Tongue (tissue), 1 donor: ENCODE data around the gene ZNF350. TPM values are rescaled to one million over a fixed set of nuclear protein-coding genes. Genes with fewer than 3 reads are reported as not detected.

Experiments used
- total RNA-seq: library from RNA; depleted of rRNA; stranded (reverse); fragments of >200 nt; gene quantifications from one replicate; pipeline ENCODE4 v1.2.3, GENCODE V29; 2014

ZNF350 gene
- total RNA-seq, 1 donor from 2014 or later = 8.7 TPM

Other genes starting within 250 kb of the ZNF350 start
- gene FPR1, start 235.0 kb downstream of the ZNF350 start, total RNA-seq = 1.8 TPM
- 0.51 TPM for gene FPR2, start 225.7 kb downstream of the ZNF350 start, total RNA-seq
- gene FPR3, start 191.7 kb downstream of the ZNF350 start, total RNA-seq = 1.4 TPM
- gene ZNF577, start 98.9 kb downstream of the ZNF350 start, total RNA-seq = 20.0 TPM
- 15.4 TPM for gene ZNF649, start 81.8 kb downstream of the ZNF350 start, total RNA-seq
- 8.5 TPM for gene ZNF613, start 59.4 kb downstream of the ZNF350 start, total RNA-seq
- 19.5 TPM for gene ZNF615, start 21.4 kb upstream of the ZNF350 start, total RNA-seq
- gene ZNF614, start 41.5 kb upstream of the ZNF350 start, total RNA-seq = 11.1 TPM
- gene ZNF432, start 62.0 kb upstream of the ZNF350 start, total RNA-seq = 14.9 TPM
- 26.3 TPM for gene ZNF841, start 108.9 kb upstream of the ZNF350 start, total RNA-seq
- gene ZNF616, start 153.1 kb upstream of the ZNF350 start, total RNA-seq = 12.8 TPM
- 10.6 TPM for gene ZNF836, start 184.8 kb upstream of the ZNF350 start, total RNA-seq
- 193 TPM for gene PPP2R1A, start 203.2 kb upstream of the ZNF350 start, total RNA-seq